MM.1S (cell line): Measurements from ENCODE around the gene LHPP.

Experiments used
- EZH2 ChIP-seq: fragments of 300-600 bp; sonication (generic); optimal IDR thresholded peaks from 2 replicates; pipeline ENCODE3; 2017; ENCODE audit warnings: low read depth, mild to moderate bottlenecking, antibody characterized with exemption, low read length, mixed read lengths
- EZH2phosphoT487 ChIP-seq: fragments of 300-600 bp; sonication (generic); IDR thresholded peaks from 2 replicates; pipeline ENCODE4 v1.6.1; 2018; ENCODE audit warnings: antibody characterized with exemption, low read length
- TF ChIP-seq, protein P1 (sequence below): fragments of 300-600 bp; sonication (generic); IDR thresholded peaks from 2 replicates; pipeline ENCODE4 v1.5.1; 2016; ENCODE audit warnings: antibody characterized with exemption, low read length, mixed read lengths

DNA sequence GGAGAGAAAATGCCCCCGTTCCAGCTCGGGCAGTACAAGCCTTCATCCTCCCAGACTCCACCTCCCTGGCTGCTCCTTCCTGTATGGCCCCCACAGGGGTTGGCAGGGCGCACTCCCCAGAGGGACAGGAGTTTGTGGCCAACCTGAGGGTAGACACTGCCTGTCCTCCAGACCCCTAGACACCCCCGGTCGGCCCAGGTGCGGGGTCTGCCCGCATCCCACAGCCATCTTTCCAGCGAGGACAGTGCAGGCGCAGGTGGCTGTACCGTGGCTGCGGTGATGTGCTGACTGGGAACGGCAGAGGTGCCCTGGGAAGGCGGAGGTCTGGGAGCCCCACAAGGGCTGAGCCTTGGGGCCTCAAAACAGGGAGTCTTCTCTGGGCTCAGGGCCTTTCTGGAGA is 81.5 kb downstream of the LHPP start:
- TF ChIP-seq, protein P1, sequence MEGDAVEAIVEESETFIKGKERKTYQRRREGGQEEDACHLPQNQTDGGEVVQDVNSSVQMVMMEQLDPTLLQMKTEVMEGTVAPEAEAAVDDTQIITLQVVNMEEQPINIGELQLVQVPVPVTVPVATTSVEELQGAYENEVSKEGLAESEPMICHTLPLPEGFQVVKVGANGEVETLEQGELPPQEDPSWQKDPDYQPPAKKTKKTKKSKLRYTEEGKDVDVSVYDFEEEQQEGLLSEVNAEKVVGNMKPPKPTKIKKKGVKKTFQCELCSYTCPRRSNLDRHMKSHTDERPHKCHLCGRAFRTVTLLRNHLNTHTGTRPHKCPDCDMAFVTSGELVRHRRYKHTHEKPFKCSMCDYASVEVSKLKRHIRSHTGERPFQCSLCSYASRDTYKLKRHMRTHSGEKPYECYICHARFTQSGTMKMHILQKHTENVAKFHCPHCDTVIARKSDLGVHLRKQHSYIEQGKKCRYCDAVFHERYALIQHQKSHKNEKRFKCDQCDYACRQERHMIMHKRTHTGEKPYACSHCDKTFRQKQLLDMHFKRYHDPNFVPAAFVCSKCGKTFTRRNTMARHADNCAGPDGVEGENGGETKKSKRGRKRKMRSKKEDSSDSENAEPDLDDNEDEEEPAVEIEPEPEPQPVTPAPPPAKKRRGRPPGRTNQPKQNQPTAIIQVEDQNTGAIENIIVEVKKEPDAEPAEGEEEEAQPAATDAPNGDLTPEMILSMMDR, result no peak
- TF ChIP-seq EZH2phosphoT487 (no peak), EZH2 (no peak)
